ENCODE results near the gene EXO5.
"Not testable (repeated sequence)": the region's sequence is repeated elsewhere in the genome, so short reads cannot be mapped to it uniquely, and the experiment has no call there.

The EXO5 gene

DNA sequence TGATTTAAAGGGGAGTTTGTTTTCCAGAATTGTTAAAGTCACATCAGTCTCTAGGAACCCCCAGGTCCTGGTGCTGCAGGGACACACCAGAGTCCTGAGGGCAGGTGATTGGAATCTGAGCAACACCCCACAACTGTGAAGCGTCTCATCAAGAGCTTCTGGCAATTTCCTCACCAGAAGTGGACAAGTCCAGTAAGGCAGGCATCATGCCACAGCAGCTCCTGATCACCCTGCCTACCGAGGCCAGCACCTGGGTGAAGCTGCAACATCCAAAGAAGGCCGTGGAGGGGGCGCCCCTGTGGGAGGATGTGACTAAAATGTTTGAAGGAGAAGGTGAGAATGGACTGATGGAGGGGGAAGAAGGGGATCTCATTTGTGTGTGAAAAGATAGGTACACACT is 29.4 kb upstream of the EXO5 start:
- no peak overlapping the region for H3K27ac ChIP-seq
- no peak for TF ChIP-seq ZFX (IDR thresholded peaks at IDR 0.05; ENCODE audit: borderline replicate concordance)
- TF ChIP-seq, protein P1, sequence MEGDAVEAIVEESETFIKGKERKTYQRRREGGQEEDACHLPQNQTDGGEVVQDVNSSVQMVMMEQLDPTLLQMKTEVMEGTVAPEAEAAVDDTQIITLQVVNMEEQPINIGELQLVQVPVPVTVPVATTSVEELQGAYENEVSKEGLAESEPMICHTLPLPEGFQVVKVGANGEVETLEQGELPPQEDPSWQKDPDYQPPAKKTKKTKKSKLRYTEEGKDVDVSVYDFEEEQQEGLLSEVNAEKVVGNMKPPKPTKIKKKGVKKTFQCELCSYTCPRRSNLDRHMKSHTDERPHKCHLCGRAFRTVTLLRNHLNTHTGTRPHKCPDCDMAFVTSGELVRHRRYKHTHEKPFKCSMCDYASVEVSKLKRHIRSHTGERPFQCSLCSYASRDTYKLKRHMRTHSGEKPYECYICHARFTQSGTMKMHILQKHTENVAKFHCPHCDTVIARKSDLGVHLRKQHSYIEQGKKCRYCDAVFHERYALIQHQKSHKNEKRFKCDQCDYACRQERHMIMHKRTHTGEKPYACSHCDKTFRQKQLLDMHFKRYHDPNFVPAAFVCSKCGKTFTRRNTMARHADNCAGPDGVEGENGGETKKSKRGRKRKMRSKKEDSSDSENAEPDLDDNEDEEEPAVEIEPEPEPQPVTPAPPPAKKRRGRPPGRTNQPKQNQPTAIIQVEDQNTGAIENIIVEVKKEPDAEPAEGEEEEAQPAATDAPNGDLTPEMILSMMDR (IDR thresholded peaks at IDR 0.05): no peak

DNA sequence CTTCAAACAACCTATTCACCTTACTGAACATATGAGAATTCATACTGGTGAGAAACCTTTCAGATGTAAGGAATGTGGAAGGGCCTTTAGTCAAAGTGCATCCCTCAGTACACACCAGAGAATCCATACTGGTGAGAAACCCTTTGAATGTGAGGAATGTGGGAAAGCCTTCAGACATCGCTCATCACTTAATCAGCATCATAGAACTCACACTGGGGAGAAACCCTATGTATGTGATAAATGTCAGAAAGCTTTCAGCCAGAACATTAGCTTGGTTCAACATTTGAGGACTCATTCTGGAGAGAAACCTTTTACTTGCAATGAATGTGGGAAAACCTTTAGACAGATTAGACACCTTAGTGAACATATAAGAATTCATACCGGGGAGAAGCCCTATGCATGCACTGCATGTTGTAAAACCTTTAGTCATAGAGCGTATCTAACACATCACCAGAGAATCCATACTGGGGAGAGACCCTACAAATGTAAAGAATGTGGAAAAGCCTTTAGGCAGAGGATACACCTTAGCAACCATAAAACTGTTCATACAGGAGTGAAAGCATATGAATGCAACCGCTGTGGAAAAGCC is 13.2 kb upstream of the EXO5 start:
- no peak overlapping the region for H3K27ac ChIP-seq
- no peak for TF ChIP-seq ZFX (IDR thresholded peaks at IDR 0.05; ENCODE audit: borderline replicate concordance)
- TF ChIP-seq, protein P1 (IDR thresholded peaks at IDR 0.05): no peak

DNA sequence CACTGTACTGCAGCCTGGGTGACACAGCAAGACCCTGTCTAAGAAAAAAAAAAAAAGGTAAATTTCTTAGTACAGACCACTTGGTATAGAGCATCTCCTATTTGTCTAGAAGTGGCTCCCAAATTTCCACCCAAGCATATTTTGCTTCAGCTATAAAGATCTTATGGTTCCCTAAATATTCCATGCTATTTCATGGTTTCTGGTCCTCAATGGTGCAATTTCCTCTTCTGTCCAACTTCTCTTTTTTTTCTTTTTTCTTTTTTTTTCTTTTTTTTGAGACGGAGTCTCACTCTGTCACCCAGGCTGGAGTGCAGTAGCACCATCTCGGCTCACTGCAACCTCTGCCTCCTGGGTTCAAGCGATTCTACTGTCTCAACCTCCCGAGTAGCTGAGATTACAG is 5.9 kb upstream of the EXO5 start:
- not testable (repeated sequence) for H3K27ac ChIP-seq

DNA sequence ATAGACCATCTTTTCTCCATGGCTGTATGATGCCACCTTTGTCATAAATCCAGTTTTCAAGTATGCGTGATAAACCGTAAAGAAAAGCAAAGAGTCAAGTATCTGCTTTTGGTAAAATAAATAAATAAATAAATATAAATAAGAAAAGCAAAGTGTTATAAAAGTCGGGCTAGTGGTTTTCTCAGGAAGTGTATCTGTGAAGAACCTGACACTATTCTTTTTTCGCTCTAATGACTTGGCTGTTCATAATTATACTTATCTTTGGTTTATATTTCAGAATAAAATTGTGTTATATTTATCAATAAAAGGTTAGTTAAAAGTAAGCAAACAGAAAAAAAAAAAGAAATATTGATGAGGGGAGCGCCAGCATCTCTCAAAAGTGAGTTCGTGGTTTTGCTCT is 594 bp upstream of the EXO5 start:
- H3K27ac ChIP-seq: peak overlapping the region; percentile 48
- TF ChIP-seq ZFX (IDR thresholded peaks at IDR 0.05; ENCODE audit: borderline replicate concordance): no peak
- TF ChIP-seq, protein P1 (IDR thresholded peaks at IDR 0.05): no peak

DNA sequence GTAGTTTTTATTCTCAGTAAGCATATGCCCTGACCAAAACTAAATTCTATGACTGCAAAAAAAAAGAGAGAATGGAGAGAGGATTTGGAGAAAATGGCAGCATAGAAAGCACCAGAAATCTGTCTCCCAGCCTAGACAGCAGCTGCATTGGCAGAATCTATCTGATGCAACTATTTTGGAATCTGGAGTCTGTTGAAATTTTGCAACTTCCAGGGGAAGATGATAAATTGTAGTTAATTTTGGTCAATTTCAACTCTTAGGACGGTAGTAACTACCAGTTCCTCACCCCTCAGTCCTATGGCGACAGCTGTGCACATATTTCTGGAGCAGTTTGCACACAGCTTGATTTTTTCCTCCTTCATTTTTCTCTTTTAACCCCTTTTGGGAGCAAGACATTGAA is 10.9 kb downstream of the EXO5 start:
- no peak overlapping the region for H3K27ac ChIP-seq
- no peak for TF ChIP-seq ZFX (IDR thresholded peaks at IDR 0.05; ENCODE audit: borderline replicate concordance)
- TF ChIP-seq, protein P1 (IDR thresholded peaks at IDR 0.05): no peak

DNA sequence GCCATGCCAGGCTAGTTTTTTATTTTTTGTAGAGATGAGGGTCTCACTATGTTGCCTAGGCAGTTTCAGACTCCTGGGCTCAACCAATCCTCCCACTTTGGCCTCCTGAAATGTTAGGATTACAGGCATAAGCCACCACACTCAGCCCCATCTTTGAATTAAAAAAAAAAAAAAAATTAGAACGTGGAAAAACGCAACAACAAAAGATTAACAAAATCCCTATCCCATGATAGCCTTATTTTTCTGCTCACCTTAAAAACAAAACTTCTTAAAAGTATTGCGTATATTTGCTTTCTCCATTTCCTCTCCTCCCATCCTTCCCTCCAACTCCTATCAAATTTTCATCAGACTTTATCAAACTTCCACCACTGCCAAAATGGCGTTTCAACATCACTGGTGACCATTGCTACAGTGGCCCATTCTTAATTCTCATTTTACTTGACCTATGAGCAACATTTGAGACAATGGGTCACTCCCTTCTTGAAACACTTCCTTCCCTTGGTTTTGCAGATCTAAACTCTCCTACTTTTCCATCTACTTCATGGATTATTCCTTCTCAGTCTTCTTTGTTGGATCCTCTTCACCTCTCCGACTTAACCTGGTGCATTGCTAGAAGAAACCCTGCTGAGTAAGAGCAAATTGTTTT is 22.3 kb downstream of the EXO5 start:
- H3K27ac ChIP-seq: peak overlapping the region; percentile 78
- TF ChIP-seq, protein P1 (IDR thresholded peaks at IDR 0.05): no peak
- TF ChIP-seq ZFX (IDR thresholded peaks at IDR 0.05; ENCODE audit: borderline replicate concordance): no peak

DNA sequence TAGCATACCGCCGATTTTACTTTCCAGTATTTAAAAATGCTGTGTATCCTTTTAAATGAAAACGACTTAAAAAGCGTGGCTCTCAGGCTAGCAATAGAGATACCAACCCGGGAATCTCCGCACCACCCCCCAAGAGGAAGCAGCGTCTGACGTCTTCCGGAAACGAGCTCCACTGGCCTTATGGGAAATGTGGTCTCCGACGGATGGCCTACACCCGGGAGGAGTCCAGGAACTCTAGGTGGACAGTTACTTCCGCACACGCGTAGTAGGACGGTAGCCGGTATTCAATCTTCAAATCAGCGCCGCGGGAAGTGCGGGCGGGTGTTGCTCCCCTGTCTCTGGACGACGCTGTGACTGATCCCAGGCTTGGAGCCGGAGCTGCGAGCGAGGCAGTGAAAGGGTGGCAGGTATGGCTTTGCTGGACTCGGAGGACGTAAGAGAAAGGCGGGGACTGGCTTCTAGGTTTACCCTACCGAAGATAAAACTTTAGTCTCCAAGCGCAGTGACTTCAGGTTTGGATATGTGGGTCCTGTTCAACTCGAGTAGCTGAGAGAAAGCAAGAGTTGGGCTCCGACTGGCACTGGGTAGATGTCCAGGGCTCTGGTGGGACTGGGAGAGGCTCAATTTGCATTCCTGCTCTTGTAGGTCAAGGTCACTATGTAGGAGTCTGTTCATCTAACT is 23.0 kb downstream of the EXO5 start, which contains the start of gene ZNF684:
Gene ZNF684 (plus strand): TSS at position 257 of the 681 bp plus-strand sequence. CDS start 1,530 bp downstream, outside the sequence.
- peak within 1 kb of the TSS; percentile 78 for H3K27ac ChIP-seq
- TF ChIP-seq ZFX (IDR thresholded peaks at IDR 0.05; ENCODE audit: borderline replicate concordance): no peak

DNA sequence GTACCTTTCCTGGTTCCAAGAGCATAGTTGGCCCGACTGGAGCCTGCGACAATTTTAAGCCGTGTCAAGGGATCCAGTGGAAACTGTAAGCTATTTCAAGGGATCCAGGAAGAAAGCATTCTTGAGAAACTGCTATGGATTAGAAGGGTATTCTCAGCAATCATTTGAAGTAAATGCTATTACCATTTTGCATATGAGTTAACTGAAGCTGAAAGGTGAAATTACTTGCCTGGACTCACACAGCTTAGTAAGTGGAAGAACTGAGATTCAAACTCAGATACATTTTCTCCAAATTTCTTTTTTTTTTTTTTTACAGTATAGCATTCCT is 23.5 kb downstream of the EXO5 start:
- peak overlapping the region; percentile 78 for H3K27ac ChIP-seq
- TF ChIP-seq, protein P1 (IDR thresholded peaks at IDR 0.05): no peak
- TF ChIP-seq ZFX (IDR thresholded peaks at IDR 0.05; ENCODE audit: borderline replicate concordance): no peak

All from 22Rv1 (cell line).